K562 (cell line): Measurements from ENCODE around the gene PODXL. TPM values are rescaled to one million over a fixed set of nuclear protein-coding genes. Genes with fewer than 3 reads are reported as not detected.

Experiments used
- ATAC-seq: fragments of 200-7000 bp; cut with Tn5 transposase; 3 replicates; pipeline ENCODE4 v1.9.1; 2020; ENCODE audit warnings: moderate library complexity
- BruUV-seq: library from RNA; stranded (reverse); fragments of 400-500 nt; replicated peaks from 2 replicates; lab custom pipeline; 2021; lab: Mats Ljungman, UMichigan
- CTCF ChIA-PET: fragments of 300-600 bp; formaldehyde crosslinking; extraction: SDS; loops from one replicate; lab custom pipeline; 2021; ENCODE audit warnings: low intra/inter-chr PET ratio; lab: Yijun Ruan, JAX
- POLR2A ChIA-PET: fragments of 300-600, 350-650 bp; sonication (Branson Sonifier 250); formaldehyde crosslinking; extraction: SDS; loops from one replicate; lab custom pipeline; 2021; ENCODE audit warnings: antibody characterized with exemption, inconsistent platforms; lab: Yijun Ruan, JAX
- DNase-seq, 4 experiments: peaks; one replicate each; pipeline versions ENCODE4 v3.0.0 to v3.0.0-alpha.2; 2011 to 2018; ENCODE audit warnings: low spot score in 3 of 4, mixed read lengths in 3 of 4; ENCODE audit errors: extremely low read depth in 1 of 4
- FAIRE-seq: peaks from 2 replicates; lab custom pipeline; 2011; peaks lifted over from hg19 to GRCh38; lab: Jason Lieb, UNC
- H2AFZ ChIP-seq: 2 replicates; pipeline ENCODE4 v1.6.0; 2011; ENCODE audit warnings: low read depth, low read length, control low read depth, inconsistent platforms
- H3K27ac ChIP-seq: fragments of 200-600 bp; 3 replicates; pipeline ENCODE4 v1.8.0; 2011; ENCODE audit warnings: low read depth, mild to moderate bottlenecking, control low read depth, inconsistent platforms, low read length, moderate library complexity, mixed read lengths; ENCODE audit errors: extremely low read depth
- H3K27me3 ChIP-seq, 2 experiments: fragments of 300-600 bp in 1 of 2; 2 replicates in 1 of 2; 3 replicates in 1 of 2; pipeline versions ENCODE4 v1.6.0 to v1.8.0; 2011; ENCODE audit warnings: inconsistent platforms in 2 of 2, low read length in 2 of 2, mild to moderate bottlenecking in 1 of 2, mixed read lengths in 1 of 2, moderate library complexity in 1 of 2; ENCODE audit not compliant: control insufficient read depth in 2 of 2, insufficient read depth in 2 of 2
- H3K36me3 ChIP-seq: fragments of 300-600 bp; 3 replicates; pipeline ENCODE4 v1.8.0; 2011; ENCODE audit warnings: mild to moderate bottlenecking, low read length, inconsistent platforms; ENCODE audit not compliant: control insufficient read depth, insufficient read depth
- H3K4me1 ChIP-seq, 2 experiments: fragments of 200-600 bp in 1 of 2; replicated peaks in 1 of 2; 2 replicates in 1 of 2; 3 replicates in 1 of 2; pipeline versions ENCODE4 v1.5.1 to v1.8.0; 2011; ENCODE audit warnings: inconsistent platforms in 2 of 2, low read length in 2 of 2, mild to moderate bottlenecking in 1 of 2, mixed read lengths in 1 of 2, moderate library complexity in 1 of 2; ENCODE audit not compliant: control insufficient read depth in 2 of 2, insufficient read depth in 2 of 2
- H3K4me2 ChIP-seq: 2 replicates; pipeline ENCODE4 v1.6.1; 2011; ENCODE audit warnings: low read length, control low read depth, inconsistent platforms, mixed read lengths; ENCODE audit not compliant: insufficient read depth
- H3K4me3 ChIP-seq: fragments of 200-600 bp; sonication (generic), shearing (Covaris generic); 2 replicates; pipeline ENCODE4 v1.5.1; 2016; ENCODE audit warnings: control low read depth, inconsistent platforms
- H3K79me2 ChIP-seq: fragments of 200-600 bp; 3 replicates; pipeline ENCODE4 v1.8.0; 2011; ENCODE audit warnings: low read length, inconsistent platforms; ENCODE audit not compliant: control insufficient read depth, insufficient read depth
- H3K9ac ChIP-seq, 2 experiments: 2 replicates each; pipeline versions ENCODE4 v1.6.0 to v1.6.1; 2011; ENCODE audit warnings: low read depth in 2 of 2, low read length in 2 of 2, control low read depth in 1 of 2, inconsistent platforms in 1 of 2, mild to moderate bottlenecking in 1 of 2, mixed read lengths in 1 of 2; ENCODE audit not compliant: insufficient read depth in 1 of 2
- H3K9me1 ChIP-seq: one replicate; pipeline ENCODE4 v1.6.0; 2011; ENCODE audit warnings: inconsistent platforms, mild to moderate bottlenecking, low read length, moderate library complexity; ENCODE audit not compliant: control insufficient read depth, insufficient read depth
- H3K9me3 ChIP-seq: replicated peaks from 2 replicates; pipeline ENCODE4 v1.5.1; 2011; ENCODE audit warnings: low read depth, low read length, inconsistent platforms; ENCODE audit not compliant: control insufficient read depth, insufficient read depth
- H4K20me1 ChIP-seq: replicated peaks from 2 replicates; pipeline ENCODE4 v1.6.1; 2011; ENCODE audit warnings: low read length, inconsistent platforms, mixed read lengths; ENCODE audit not compliant: control insufficient read depth, insufficient read depth
- HMGN3 ChIP-seq: IDR thresholded peaks from 2 replicates; pipeline ENCODE4 v1.6.1; 2011; ENCODE audit warnings: borderline replicate concordance, low read depth, mild to moderate bottlenecking, mixed read lengths, low read length; ENCODE audit not compliant: insufficient read length; ENCODE audit errors: extremely low read depth
- PREB ChIP-seq: sonication (generic); formaldehyde crosslinking; IDR thresholded peaks from 2 replicates; pipeline ENCODE4 v1.8.1; 2023; ENCODE audit warnings: mild to moderate bottlenecking, missing genetic modification reagents
- RBM14 ChIP-seq: fragments of 200-400 bp; formaldehyde crosslinking; IDR thresholded peaks from 2 replicates; pipeline ENCODE4 v1.6.1; 2018; ENCODE audit warnings: low read depth, mild to moderate bottlenecking, low read length, moderate library complexity, borderline replicate concordance; ENCODE audit not compliant: insufficient read depth
- WGBS: fragments of 100-300 bp; shearing (Covaris generic); methylation state at CpG from one replicate; pipeline ENCODE4 v1.1.6; 2016; ENCODE audit warnings: low coverage, mixed read lengths; ENCODE audit not compliant: insufficient coverage; ENCODE audit errors: missing lambda C conversion rate; 5-methylcytosine and 5-hydroxymethylcytosine counted together
- in situ Hi-C: fragments of 300-500 bp; cut with MboI; formaldehyde crosslinking; loops from 4 replicates; pipeline ENCODE4 v1.15.0; 2018; ENCODE audit warnings: inconsistent platforms, mixed read lengths
- intact Hi-C: fragments of 100-400 bp; cut with micrococcal nuclease; formaldehyde crosslinking; loops from 2 replicates; pipeline ENCODE4 v1.14.2; 2022
- polyA plus RNA-seq, 8 experiments: library from polyadenylated mRNA; depleted of rRNA in 4 of 8; stranded (reverse) in 5 of 8; unstranded in 3 of 8; fragments of >200 nt; fragmentation: Nextera tagmentation in 2 of 8; fragmentation: Illumina TruSeq in 1 of 8; extraction: Ambion mirVana in 2 of 8; extraction: Trizol in 1 of 8; gene quantifications; 2 replicates each; pipeline versions ENCODE4 v1.2.1 to v1.2.3, GENCODE V29; 2011 to 2014; ENCODE audit warnings: inconsistent platforms in 1 of 8, missing spikeins in 1 of 8
- total RNA-seq, 7 experiments: library from RNA; depleted of rRNA in 6 of 7; stranded (reverse); fragments of >200 nt in 6 of 7; fragmentation: Illumina TruSeq in 2 of 7; extraction: Trizol in 2 of 7; gene quantifications; 2 replicates each; pipeline versions ENCODE4 v1.2.1 to v1.2.3, GENCODE V29; 2011 to 2021; ENCODE audit warnings: low replicate concordance in 1 of 7
- TF ChIP-seq, protein P1 (sequence below), 2 experiments: fragments of 250-450 bp in 1 of 2; fragments of 450-650 bp in 1 of 2; sonication (Bioruptor Pico) in 1 of 2; IDR thresholded peaks; 2 replicates each; pipeline versions ENCODE4 v1.6.1 to v1.8.0; 2016 to 2021; ENCODE audit warnings: mild to moderate bottlenecking in 2 of 2, moderate library complexity in 2 of 2, missing compliant biosample characterization in 1 of 2, missing genetic modification characterization in 1 of 2

Gene PODXL
- total and polyA plus RNA-seq, 9 of the 15 experiments (the other 6 are each of a cell fraction or from before 2014, with no cell fraction given), result 0.01 to 0.73 (median 0.07) TPM

DNA sequence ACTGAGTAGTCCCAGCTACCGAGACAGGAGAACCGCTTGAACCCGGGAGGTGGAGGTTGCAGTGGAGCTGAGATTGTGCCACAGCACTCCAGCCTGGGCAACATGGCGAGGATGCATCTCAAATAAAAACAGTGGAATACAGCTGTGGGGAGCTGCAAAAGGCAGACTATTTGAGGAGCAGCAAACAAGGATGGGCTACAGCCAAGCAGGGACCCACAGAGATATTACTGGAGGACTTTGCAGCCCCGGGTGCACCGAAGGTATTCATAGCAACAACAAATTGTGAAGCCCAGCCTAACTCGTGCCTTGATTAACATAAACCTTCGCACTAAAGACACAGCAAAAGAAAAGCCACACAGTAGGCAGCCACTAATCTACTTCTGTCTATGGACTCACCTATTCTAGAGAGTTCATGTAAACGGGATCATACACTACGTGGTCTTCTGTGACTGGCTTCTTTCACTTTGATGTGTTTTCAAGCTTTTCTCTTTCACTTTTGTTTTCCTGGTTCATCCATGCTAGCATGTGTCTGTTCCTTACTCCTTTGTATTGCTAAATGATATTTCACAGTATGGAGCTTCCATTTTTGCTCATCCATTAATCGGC, 34.0 kb downstream of the PODXL start:
- no peak overlapping the region for H3K4me3 ChIP-seq

More for the DNA sequence above, 34.0 kb downstream of the PODXL start:
- intact Hi-C loops (no loop called here), in situ Hi-C loops (no loop called here)
- Histone ChIP-seq H3K27me3 (peaks cover 45 to 62% of the 10 kb centered on the region in 2 experiments), H3K27ac (no peak overlapping the region), H3K4me2 (no peak overlapping the region), H2AFZ (no peak overlapping the region), H3K9ac (no peak overlapping the region), H3K36me3 (no peaks in the 10 kb centered on the region), H3K79me2 (no peaks in the 10 kb centered on the region), H3K9me3 (no peaks in the 10 kb centered on the region), H3K9me1 (no peaks in the 10 kb centered on the region), H4K20me1 (no peaks in the 10 kb centered on the region), H3K4me1 (no peaks in the 10 kb centered on the region)
- BruUV-seq, result no TSS peak
- CTCF ChIA-PET, result no interaction called here
- 2% methylated on average over 11 of the region's 11 CpGs for WGBS
- no peak for TF ChIP-seq RBM14
- 0 out of 2 replicates have a peak, but pooled peaks have one; percentile 45 for TF ChIP-seq PREB (CRISPR knock-in tag)
- TF ChIP-seq, protein P1, sequence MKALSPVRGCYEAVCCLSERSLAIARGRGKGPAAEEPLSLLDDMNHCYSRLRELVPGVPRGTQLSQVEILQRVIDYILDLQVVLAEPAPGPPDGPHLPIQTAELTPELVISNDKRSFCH (CRISPR knock-in tag; IDR thresholded peaks at IDR 0.05), result no peak
- TF ChIP-seq, protein P1 (tag; IDR thresholded peaks at IDR 0.05), result no peak
- TF ChIP-seq HMGN3, result no peak
- no peak for DNase-seq
- peak; percentile 24; the same call in 1 of the 3 replicates for ATAC-seq
- FAIRE-seq, result no peak
- POLR2A ChIA-PET, result interaction anchor here (0.5 to 1.1 kb wide), 3 partner anchors 11 to 77 kb away, joined by 3 to 4 read pairs (median 4); no protein-coding TSS in a partner anchor
